Loucy (cell line): ENCODE data around the gene PHACTR3.

Experiments
- EZH2phosphoT487 ChIP-seq: fragments of 200-600 bp; IDR thresholded peaks from 2 replicates; pipeline ENCODE4 v1.6.1; 2018; ENCODE audit warnings: antibody characterized with exemption, mild to moderate bottlenecking, moderate library complexity, borderline replicate concordance
- TF ChIP-seq, protein P1 (sequence below): fragments of 200-600 bp; sonication (generic); conservative IDR thresholded peaks from 2 replicates; pipeline ENCODE4 v1.5.1; 2014; ENCODE audit warnings: mild to moderate bottlenecking, antibody characterized with exemption, low read length

- TF ChIP-seq, protein P1, sequence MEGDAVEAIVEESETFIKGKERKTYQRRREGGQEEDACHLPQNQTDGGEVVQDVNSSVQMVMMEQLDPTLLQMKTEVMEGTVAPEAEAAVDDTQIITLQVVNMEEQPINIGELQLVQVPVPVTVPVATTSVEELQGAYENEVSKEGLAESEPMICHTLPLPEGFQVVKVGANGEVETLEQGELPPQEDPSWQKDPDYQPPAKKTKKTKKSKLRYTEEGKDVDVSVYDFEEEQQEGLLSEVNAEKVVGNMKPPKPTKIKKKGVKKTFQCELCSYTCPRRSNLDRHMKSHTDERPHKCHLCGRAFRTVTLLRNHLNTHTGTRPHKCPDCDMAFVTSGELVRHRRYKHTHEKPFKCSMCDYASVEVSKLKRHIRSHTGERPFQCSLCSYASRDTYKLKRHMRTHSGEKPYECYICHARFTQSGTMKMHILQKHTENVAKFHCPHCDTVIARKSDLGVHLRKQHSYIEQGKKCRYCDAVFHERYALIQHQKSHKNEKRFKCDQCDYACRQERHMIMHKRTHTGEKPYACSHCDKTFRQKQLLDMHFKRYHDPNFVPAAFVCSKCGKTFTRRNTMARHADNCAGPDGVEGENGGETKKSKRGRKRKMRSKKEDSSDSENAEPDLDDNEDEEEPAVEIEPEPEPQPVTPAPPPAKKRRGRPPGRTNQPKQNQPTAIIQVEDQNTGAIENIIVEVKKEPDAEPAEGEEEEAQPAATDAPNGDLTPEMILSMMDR = no peak
- no peak for TF ChIP-seq EZH2phosphoT487
These were observed 71.9 kb downstream of the PHACTR3 start for GRCh38 chr20:59676126-59676850.
